Endothelial cell of umbilical vein (primary cell): ENCODE results near the gene MYH14. TPM values are rescaled to one million over a fixed set of nuclear protein-coding genes. Genes with fewer than 3 reads are reported as not detected.

Source experiments
- BruUV-seq: library from RNA; stranded (reverse); fragments of 400-500 nt; replicated peaks from 2 replicates; lab custom pipeline; 2021; lab: Mats Ljungman, UMichigan
- CTCF ChIA-PET: fragments of 300-600, 350-600 bp; sonication (Branson Sonifier 250); formaldehyde crosslinking; loops from one replicate; lab custom pipeline; 2021; ENCODE audit warnings: antibody characterized with exemption, inconsistent platforms; lab: Charles Lee
- POLR2A ChIA-PET: fragments of 300-600, 350-600 bp; sonication (Branson Sonifier 250); formaldehyde crosslinking; loops from one replicate; lab custom pipeline; 2021; ENCODE audit warnings: antibody characterized with exemption, inconsistent platforms; lab: Charles Lee
- DNase-seq: peaks from one replicate; pipeline ENCODE4 v3.0.0-alpha.2; 2011; ENCODE audit warnings: low read depth, low spot score
- FAIRE-seq: peaks from 2 replicates; lab custom pipeline; 2011; peaks lifted over from hg19 to GRCh38; lab: Jason Lieb, UNC
- H2AFZ ChIP-seq: 2 replicates; pipeline ENCODE4 v1.6.0; 2012; ENCODE audit warnings: low read depth, low read length, control low read depth, inconsistent platforms
- H3K27ac ChIP-seq: 2 replicates; pipeline ENCODE4 v1.5.1; 2011; ENCODE audit warnings: low read depth, mild to moderate bottlenecking, control low read depth, low read length, moderate library complexity; ENCODE audit not compliant: insufficient read depth
- H3K27me3 ChIP-seq, 2 experiments: 2 replicates each; pipeline versions ENCODE4 v1.6.0 to v1.6.1; 2011; ENCODE audit warnings: low read length in 2 of 2, mixed read lengths in 1 of 2; ENCODE audit not compliant: control insufficient read depth in 2 of 2, insufficient read depth in 2 of 2
- H3K36me3 ChIP-seq, 2 experiments: 2 replicates in 1 of 2; 3 replicates in 1 of 2; pipeline ENCODE4 v1.5.1; 2011; ENCODE audit warnings: low read length in 2 of 2, mild to moderate bottlenecking in 1 of 2, moderate library complexity in 1 of 2; ENCODE audit not compliant: control insufficient read depth in 2 of 2, insufficient read depth in 2 of 2; ENCODE audit errors: extremely low read depth in 1 of 2
- H3K4me1 ChIP-seq: 3 replicates; pipeline ENCODE4 v1.5.1; 2011; ENCODE audit warnings: mild to moderate bottlenecking, low read length; ENCODE audit not compliant: control insufficient read depth, insufficient read depth; ENCODE audit errors: extremely low read depth
- H3K4me2 ChIP-seq: 2 replicates; pipeline ENCODE4 v1.6.1; 2011; ENCODE audit warnings: low read length, control low read depth, mixed read lengths; ENCODE audit not compliant: insufficient read depth
- H3K4me3 ChIP-seq, 3 experiments: fragments of 200-600 bp in 1 of 3; sonication (generic), shearing (Covaris generic) in 1 of 3; replicated peaks in 1 of 3; 2 replicates each; pipeline ENCODE4 v1.5.1; 2011 to 2016; ENCODE audit warnings: control low read depth in 3 of 3, low read length in 3 of 3, mild to moderate bottlenecking in 2 of 3, inconsistent platforms in 1 of 3, low read depth in 1 of 3, moderate library complexity in 1 of 3; ENCODE audit not compliant: insufficient read depth in 1 of 3
- H3K79me2 ChIP-seq: 2 replicates; pipeline ENCODE4 v1.6.0; 2012; ENCODE audit warnings: low read length, inconsistent platforms; ENCODE audit not compliant: control insufficient read depth, insufficient read depth
- H3K9ac ChIP-seq: replicated peaks from 2 replicates; pipeline ENCODE3; 2011; ENCODE audit warnings: low read length, control low read depth; ENCODE audit not compliant: insufficient read depth; ENCODE audit errors: extremely low read depth
- H3K9me1 ChIP-seq: replicated peaks from 3 replicates; pipeline ENCODE4 v1.6.0; 2011; ENCODE audit warnings: mild to moderate bottlenecking, low read length; ENCODE audit not compliant: control insufficient read depth, insufficient read depth; ENCODE audit errors: extremely low read depth
- H3K9me3 ChIP-seq: replicated peaks from 2 replicates; pipeline ENCODE4 v1.5.1; 2012; ENCODE audit warnings: low read length, inconsistent platforms; ENCODE audit not compliant: control insufficient read depth, insufficient read depth
- H4K20me1 ChIP-seq: replicated peaks from 2 replicates; pipeline ENCODE3; 2011; ENCODE audit warnings: mild to moderate bottlenecking, low read length; ENCODE audit not compliant: control insufficient read depth, insufficient read depth; ENCODE audit errors: extremely low read depth
- EZH2 ChIP-seq: IDR thresholded peaks from 2 replicates; pipeline ENCODE4 v1.6.1; 2012; ENCODE audit warnings: borderline replicate concordance, low read depth, mild to moderate bottlenecking, moderate library complexity, low read length, inconsistent platforms; ENCODE audit not compliant: severe bottlenecking
- FOS ChIP-seq: IDR thresholded peaks from 2 replicates; pipeline ENCODE4 v1.6.1; 2011; ENCODE audit warnings: mild to moderate bottlenecking, low read length, moderate library complexity, borderline replicate concordance; ENCODE audit not compliant: insufficient read depth
- GATA2 ChIP-seq: IDR thresholded peaks from 2 replicates; pipeline ENCODE4 v1.7.0; 2011; ENCODE audit warnings: low read depth, mild to moderate bottlenecking, moderate library complexity, mixed read lengths, low read length; ENCODE audit not compliant: insufficient read length, insufficient read depth
- JUN ChIP-seq: IDR thresholded peaks from 2 replicates; pipeline ENCODE4 v1.6.1; 2011; ENCODE audit warnings: borderline replicate concordance, low read depth; ENCODE audit not compliant: insufficient read length, insufficient read depth
- MYC ChIP-seq: IDR thresholded peaks from one replicate; pipeline ENCODE4 v1.6.1; 2011; ENCODE audit warnings: mild to moderate bottlenecking, low read depth, low read length
- POLR2A ChIP-seq: IDR thresholded peaks from 2 replicates; pipeline ENCODE4 v1.6.1; 2012; ENCODE audit warnings: low read depth, mild to moderate bottlenecking, control low read depth, low read length
- POLR2AphosphoS5 ChIP-seq: IDR thresholded peaks from 2 replicates; pipeline ENCODE4 v1.6.1; 2012; ENCODE audit warnings: low read depth, mild to moderate bottlenecking, control low read depth, low read length, moderate library complexity; ENCODE audit not compliant: insufficient read depth
- dilution Hi-C: fragments of 300-500 bp; cut with MboI; formaldehyde crosslinking; loops from one replicate; pipeline ENCODE4 v1.15.0; 2019; ENCODE audit warnings: low sequenced_read_pairs; ENCODE audit not compliant: extremely low pct_ligation_motif_present
- intact Hi-C: fragments of 100-400 bp; cut with micrococcal nuclease; formaldehyde crosslinking; loops from one replicate; pipeline ENCODE4 v1.10.0; 2022
- polyA plus RNA-seq, 4 experiments: library from polyadenylated mRNA; depleted of rRNA in 3 of 4; stranded (reverse) in 3 of 4; unstranded in 1 of 4; fragments of >200 nt; gene quantifications; 2 replicates each; pipeline versions ENCODE4 v1.2.1 to v1.2.3, GENCODE V29; 2011 to 2012; ENCODE audit warnings: missing spikeins in 1 of 4
- total RNA-seq: library from RNA; stranded (reverse); gene quantifications from 2 replicates; pipeline ENCODE4 v1.2.3, GENCODE V29; 2021
- TF ChIP-seq, protein P1 (sequence below), 2 donors: IDR thresholded peaks; 1 replicate in 1 of 2; 2 replicates in 1 of 2; pipeline ENCODE4 v1.5.1; 2011; ENCODE audit warnings: low read length in 2 of 2, mild to moderate bottlenecking in 2 of 2, moderate library complexity in 2 of 2, control low read depth in 1 of 2, inconsistent platforms in 1 of 2, low read depth in 1 of 2; ENCODE audit not compliant: insufficient read depth in 1 of 2; ENCODE audit errors: extremely low read depth in 1 of 2
- TF ChIP-seq, protein P2 (sequence below): IDR thresholded peaks from 2 replicates; pipeline ENCODE4 v1.6.1; 2011; ENCODE audit not compliant: insufficient read depth, insufficient read length

The MYH14 gene
- total and polyA plus RNA-seq, 2 donors (not counting 3 experiments of a cell fraction or from before 2014, with no cell fraction given): 0.13 TPM; not detected in 1

DNA sequence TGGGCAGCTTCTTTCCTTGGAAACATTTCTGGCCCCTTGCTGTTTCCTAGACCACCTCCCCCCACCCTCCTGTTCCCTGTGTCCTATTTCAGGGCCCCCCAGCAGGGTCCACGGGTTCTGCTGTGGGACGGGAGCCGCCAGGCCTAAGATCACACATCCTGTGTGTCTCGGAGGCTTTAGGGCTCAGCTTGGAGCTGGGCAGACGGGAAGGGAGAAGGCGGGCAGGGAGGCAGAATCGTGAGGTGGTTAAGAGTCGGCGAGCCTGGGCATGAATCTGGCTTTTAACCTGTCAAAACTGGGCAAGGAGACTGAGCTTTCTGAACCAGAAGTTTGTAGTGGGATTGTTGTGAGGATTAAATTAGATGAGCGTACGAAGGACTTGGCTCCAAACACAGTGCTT lies 120.9 kb downstream of the MYH14 start:
- H3K27ac ChIP-seq: no peak overlapping the region
- ChIA-PET CTCF (interaction anchor here (0.9 to 1.0 kb wide), 2 partner anchors 69 to 72 kb away, joined by 3 to 5 read pairs; no protein-coding TSS in a partner anchor), POLR2A (no interaction called here)
- TF ChIP-seq POLR2A: no peak
- TF ChIP-seq, protein P1, sequence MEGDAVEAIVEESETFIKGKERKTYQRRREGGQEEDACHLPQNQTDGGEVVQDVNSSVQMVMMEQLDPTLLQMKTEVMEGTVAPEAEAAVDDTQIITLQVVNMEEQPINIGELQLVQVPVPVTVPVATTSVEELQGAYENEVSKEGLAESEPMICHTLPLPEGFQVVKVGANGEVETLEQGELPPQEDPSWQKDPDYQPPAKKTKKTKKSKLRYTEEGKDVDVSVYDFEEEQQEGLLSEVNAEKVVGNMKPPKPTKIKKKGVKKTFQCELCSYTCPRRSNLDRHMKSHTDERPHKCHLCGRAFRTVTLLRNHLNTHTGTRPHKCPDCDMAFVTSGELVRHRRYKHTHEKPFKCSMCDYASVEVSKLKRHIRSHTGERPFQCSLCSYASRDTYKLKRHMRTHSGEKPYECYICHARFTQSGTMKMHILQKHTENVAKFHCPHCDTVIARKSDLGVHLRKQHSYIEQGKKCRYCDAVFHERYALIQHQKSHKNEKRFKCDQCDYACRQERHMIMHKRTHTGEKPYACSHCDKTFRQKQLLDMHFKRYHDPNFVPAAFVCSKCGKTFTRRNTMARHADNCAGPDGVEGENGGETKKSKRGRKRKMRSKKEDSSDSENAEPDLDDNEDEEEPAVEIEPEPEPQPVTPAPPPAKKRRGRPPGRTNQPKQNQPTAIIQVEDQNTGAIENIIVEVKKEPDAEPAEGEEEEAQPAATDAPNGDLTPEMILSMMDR (IDR thresholded peaks at IDR 0.05; ENCODE audit: extremely low read depth in 1 of 2, insufficient read depth in 1 of 2, low read depth in 1 of 2, low read length in 2 of 2): no peak
- TF ChIP-seq, protein P2, sequence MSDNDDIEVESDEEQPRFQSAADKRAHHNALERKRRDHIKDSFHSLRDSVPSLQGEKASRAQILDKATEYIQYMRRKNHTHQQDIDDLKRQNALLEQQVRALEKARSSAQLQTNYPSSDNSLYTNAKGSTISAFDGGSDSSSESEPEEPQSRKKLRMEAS: no peak
- no peak for TF ChIP-seq EZH2
- TF ChIP-seq POLR2AphosphoS5: no peak
- no peak for TF ChIP-seq FOS
- no peak for TF ChIP-seq JUN
- TF ChIP-seq MYC: no peak
- TF ChIP-seq GATA2: no peak
- H2AFZ ChIP-seq: no peak overlapping the region
- no peaks in the 10 kb centered on the region for H3K9me1 ChIP-seq
- H3K4me3 ChIP-seq: no peak overlapping the region
- FAIRE-seq (no peak), DNase-seq (no peak)
- no peak overlapping the region for H3K9ac ChIP-seq
- dilution Hi-C loops: no loop called here
- intact Hi-C loops: no loop called here
- H3K4me1 ChIP-seq: peaks cover 2% of the 10 kb centered on the region
- no peaks in the 10 kb centered on the region for H3K36me3 ChIP-seq
- BruUV-seq: no TSS peak
- no peaks in the 10 kb centered on the region for H4K20me1 ChIP-seq
- no peaks in the 10 kb centered on the region for H3K79me2 ChIP-seq
- H3K27me3 ChIP-seq: peaks cover 21% of the 10 kb centered on the region in 2 experiments
- no peak overlapping the region for H3K4me2 ChIP-seq
- no peaks in the 10 kb centered on the region for H3K9me3 ChIP-seq
